GM12878 (cell line): ENCODE measurements around the gene AVEN.

ENCODE experiments used
- EZH2 ChIP-seq: IDR thresholded peaks from 2 replicates; pipeline ENCODE4 v1.6.1; 2012; ENCODE audit warnings: low read depth, mild to moderate bottlenecking, control low read depth, inconsistent platforms, low read length, borderline replicate concordance; ENCODE audit not compliant: control insufficient read depth
- RUNX3 ChIP-seq: IDR thresholded peaks from 2 replicates; pipeline ENCODE4 v1.6.1; 2012; ENCODE audit warnings: low read length, inconsistent platforms
- TF ChIP-seq, protein P1 (sequence below), 3 experiments: IDR thresholded peaks in 2 of 3; conservative IDR thresholded peaks in 1 of 3; 2 replicates each; pipeline ENCODE4 v1.5.1; 2011; ENCODE audit warnings: low read depth in 3 of 3, low read length in 3 of 3, mild to moderate bottlenecking in 3 of 3, control low read depth in 2 of 3, moderate library complexity in 2 of 3, inconsistent platforms in 1 of 3, mixed read lengths in 1 of 3; ENCODE audit not compliant: control insufficient read depth in 2 of 3, insufficient read depth in 1 of 3; ENCODE audit errors: extremely low read depth in 1 of 3

DNA sequence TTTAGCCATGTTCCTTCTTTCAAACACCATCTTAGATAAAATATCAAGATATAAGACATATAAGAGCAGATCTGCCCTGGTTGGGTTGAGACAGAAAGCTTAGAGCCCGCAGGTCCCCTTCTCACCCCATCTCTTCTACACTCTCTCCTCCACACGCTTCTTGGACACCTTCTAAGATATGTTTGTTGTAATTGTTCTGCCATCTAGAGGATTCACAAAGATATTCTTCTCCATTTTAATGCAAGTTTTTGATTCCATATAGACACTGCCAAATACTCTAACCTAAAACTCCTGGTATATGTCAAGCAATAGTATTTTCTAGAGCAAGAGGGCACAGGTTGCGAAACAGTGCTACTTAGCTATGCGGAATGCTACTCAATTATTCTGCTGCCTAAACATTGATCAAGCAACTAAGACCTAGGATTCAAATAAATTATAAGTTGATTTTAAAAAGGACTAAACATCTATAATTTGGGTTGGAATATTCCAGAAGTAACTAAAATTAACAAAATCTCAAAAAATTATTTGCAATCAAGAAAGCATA, 63.9 kb downstream of the AVEN start:
- TF ChIP-seq, protein P1, sequence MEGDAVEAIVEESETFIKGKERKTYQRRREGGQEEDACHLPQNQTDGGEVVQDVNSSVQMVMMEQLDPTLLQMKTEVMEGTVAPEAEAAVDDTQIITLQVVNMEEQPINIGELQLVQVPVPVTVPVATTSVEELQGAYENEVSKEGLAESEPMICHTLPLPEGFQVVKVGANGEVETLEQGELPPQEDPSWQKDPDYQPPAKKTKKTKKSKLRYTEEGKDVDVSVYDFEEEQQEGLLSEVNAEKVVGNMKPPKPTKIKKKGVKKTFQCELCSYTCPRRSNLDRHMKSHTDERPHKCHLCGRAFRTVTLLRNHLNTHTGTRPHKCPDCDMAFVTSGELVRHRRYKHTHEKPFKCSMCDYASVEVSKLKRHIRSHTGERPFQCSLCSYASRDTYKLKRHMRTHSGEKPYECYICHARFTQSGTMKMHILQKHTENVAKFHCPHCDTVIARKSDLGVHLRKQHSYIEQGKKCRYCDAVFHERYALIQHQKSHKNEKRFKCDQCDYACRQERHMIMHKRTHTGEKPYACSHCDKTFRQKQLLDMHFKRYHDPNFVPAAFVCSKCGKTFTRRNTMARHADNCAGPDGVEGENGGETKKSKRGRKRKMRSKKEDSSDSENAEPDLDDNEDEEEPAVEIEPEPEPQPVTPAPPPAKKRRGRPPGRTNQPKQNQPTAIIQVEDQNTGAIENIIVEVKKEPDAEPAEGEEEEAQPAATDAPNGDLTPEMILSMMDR (IDR thresholded peaks at IDR 0.05 in 2 of 3, conservative IDR thresholded peaks at IDR 0.05 in 1 of 3; ENCODE audit: control insufficient read depth in 2 of 3, extremely low read depth in 1 of 3, insufficient read depth in 1 of 3, low read depth in 3 of 3, low read length in 3 of 3), result no peak; a peak in 1 of 6 replicates
- TF ChIP-seq EZH2 (no peak), RUNX3 (no peak)
